Neural cell (in vitro differentiated cells): ENCODE results near the gene BCL3.

Experiments used
- EZH2 ChIP-seq: fragments of 200-600, 300-800 bp; shearing (Covaris generic), sonication (generic); IDR thresholded peaks from 2 replicates; pipeline ENCODE4 v1.6.1; 2014; ENCODE audit warnings: antibody characterized with exemption, low read length, borderline replicate concordance, mild to moderate bottlenecking; ENCODE audit not compliant: insufficient read depth, poor library complexity, severe bottlenecking
- TF ChIP-seq, protein P1 (sequence below): fragments of 450-650 bp; IDR thresholded peaks from 2 replicates; pipeline ENCODE4 v1.5.1; 2014; ENCODE audit warnings: antibody characterized with exemption, mild to moderate bottlenecking, moderate library complexity; ENCODE audit not compliant: poor library complexity, severe bottlenecking

GRCh38 chr19:44746946-44747738, 1.4 kb upstream of the BCL3 start:
- no peak for TF ChIP-seq EZH2
- TF ChIP-seq, protein P1, sequence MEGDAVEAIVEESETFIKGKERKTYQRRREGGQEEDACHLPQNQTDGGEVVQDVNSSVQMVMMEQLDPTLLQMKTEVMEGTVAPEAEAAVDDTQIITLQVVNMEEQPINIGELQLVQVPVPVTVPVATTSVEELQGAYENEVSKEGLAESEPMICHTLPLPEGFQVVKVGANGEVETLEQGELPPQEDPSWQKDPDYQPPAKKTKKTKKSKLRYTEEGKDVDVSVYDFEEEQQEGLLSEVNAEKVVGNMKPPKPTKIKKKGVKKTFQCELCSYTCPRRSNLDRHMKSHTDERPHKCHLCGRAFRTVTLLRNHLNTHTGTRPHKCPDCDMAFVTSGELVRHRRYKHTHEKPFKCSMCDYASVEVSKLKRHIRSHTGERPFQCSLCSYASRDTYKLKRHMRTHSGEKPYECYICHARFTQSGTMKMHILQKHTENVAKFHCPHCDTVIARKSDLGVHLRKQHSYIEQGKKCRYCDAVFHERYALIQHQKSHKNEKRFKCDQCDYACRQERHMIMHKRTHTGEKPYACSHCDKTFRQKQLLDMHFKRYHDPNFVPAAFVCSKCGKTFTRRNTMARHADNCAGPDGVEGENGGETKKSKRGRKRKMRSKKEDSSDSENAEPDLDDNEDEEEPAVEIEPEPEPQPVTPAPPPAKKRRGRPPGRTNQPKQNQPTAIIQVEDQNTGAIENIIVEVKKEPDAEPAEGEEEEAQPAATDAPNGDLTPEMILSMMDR: no peak
